GM18870 (cell line): Measurements from ENCODE around the gene FIG4.
"Not testable (repeated sequence)": the region's sequence is repeated elsewhere in the genome, so short reads cannot be mapped to it uniquely, and the experiment has no call there.

Experiments used
- ATAC-seq: cut with Tn5 transposase; IDR thresholded peaks from one replicate; pipeline ENCODE4 v1.9.1; 2021; ENCODE audit warnings: moderate library complexity; ENCODE audit not compliant: unreplicated experiment

FIG4 gene

DNA sequence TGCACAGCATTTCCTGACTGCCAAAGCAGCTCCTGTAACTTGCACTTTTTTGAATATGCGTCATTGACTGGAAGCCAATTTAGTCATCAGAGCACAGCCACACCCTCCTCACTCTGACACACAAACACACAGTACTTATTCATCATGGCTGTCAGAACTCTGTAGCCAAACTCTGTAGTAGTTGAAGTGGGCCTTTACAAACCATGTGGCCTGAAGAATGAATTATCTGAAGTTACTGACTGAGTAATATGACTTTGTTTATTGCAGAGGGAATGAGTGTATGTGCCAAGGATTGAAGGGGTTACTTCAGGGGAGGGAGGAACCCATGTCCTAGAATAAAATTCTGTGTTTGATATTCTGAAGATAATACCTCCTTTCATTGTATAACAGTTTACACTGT is 102.7 kb downstream of the FIG4 start:
- ATAC-seq = no peak

GRCh38 chr6:109794201-109794923 is 103.3 kb downstream of the FIG4 start:
- ATAC-seq = no peak

- no peak for ATAC-seq
Measured at GRCh38 chr6:109795994-109796555, 105.0 kb downstream of the FIG4 start.

GRCh38 chr6:109799129-109799528 is 108.0 kb downstream of the FIG4 start:
- no peak for ATAC-seq

DNA sequence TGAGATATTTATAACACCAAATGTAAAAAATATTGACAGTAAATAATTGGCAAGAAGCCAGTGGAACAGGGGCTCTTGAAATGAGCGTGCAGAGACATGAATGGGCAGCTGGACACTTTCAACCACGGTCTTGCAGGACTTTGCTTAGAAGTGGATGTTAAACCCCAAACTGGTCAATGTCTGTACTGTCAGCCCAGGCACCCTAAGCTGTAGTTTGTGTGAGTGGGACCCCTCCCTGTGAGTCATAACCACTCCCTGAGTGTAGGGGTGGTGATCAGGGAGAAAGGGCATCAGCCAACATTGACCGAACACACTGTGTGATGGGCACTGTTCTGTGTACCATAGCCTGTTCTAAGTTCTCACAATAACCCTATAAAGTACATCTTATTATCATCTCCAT is 108.6 kb downstream of the FIG4 start:
- no peak for ATAC-seq

GRCh38 chr6:109800771-109801170 is 109.7 kb downstream of the FIG4 start:
- no peak for ATAC-seq

GRCh38 chr6:109801794-109802193 is 110.7 kb downstream of the FIG4 start:
- no peak for ATAC-seq

GRCh38 chr6:109804020-109804419 is 112.9 kb downstream of the FIG4 start:
- ATAC-seq = no peak

DNA sequence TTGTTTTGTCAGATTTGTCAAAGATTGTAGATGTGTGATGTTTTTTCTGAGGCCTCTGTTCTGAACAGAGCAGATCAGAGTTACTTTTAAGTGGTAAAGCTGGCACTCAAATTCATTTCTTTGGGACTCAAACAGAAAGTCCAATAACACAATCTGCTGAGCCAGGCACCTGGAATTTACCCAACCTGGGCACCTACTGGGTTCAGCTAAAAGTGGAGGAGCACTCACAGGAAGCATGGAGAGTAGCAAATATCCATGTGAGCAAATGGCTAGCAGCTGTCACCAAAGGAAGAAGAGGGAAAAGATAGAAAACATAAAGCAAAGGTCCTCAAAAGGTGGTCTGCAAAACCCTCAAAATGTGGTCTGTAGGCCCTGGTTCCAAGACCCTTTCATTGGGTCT is 116.8 kb downstream of the FIG4 start:
- ATAC-seq = no peak

DNA sequence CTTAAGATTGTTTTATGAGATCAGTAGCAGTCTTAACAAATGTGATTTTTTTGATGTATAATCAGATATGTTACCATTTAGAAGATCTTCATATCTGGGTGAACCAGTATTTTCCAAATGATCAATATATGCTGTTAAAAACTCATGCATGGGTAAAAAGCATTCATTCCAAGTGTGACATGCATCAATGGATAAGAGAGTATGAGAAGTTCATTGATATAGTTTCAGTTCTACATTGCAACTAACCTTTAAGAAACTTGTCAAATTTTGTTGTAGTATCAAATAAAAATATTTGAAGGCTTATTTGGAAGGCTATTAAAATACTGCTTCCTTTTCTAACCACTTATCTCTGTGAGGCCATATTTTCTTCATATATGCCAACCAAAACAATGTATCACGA is 117.7 kb downstream of the FIG4 start:
- ATAC-seq = no peak

DNA sequence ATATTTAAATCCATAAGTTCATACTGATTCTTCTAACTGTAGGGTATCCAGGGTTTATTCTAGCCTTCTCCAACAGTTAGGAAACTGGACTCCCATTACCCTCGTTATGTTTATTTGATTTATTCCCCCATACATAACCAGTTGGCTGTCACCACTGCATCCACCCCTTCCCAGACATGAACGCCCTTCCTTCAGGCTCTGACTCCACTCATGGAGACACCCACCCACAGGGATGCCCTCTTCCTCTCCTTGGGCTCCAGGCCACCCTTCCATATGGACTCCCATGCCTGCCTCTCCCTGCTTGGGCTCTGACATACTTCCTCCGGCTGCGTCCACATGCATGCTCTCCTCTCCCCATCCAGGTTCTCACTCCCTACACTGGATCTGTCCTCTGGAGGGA is 124.0 kb downstream of the FIG4 start:
- no peak for ATAC-seq

- no peak for ATAC-seq
Measured at GRCh38 chr6:109816452-109817374, 125.6 kb downstream of the FIG4 start.

DNA sequence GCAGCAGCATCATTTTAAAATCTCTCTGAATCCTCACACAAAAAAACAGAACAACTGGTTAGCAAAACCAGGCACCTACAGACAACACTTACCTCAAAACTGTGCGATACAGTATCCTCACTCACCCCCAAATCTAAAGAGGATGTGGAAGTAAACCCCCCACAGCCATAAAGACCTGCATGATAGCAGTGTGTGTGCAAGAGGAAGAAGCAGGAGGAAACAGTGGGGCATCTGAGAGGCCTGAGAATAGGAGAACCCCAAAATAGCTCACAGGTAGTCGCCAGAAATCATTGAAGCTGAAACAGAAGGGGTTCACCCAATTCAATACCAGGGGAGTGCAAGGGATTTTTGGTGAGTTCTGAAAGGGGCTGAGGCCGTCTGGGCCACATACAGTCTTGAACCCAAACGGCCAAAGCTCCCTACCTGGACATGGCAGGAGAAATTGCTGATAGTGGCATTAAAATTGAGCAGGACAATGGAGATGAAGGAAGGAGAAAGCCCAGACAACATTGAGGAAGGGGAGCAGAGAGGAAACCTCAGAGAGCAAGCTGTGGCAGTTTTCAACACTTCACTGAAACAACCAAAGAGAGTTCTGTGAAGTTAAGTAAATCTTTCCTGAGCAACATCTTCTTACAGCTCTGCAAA is 129.7 kb downstream of the FIG4 start:
- no peak for ATAC-seq

- ATAC-seq = no peak
Measured at GRCh38 chr6:109821428-109821827, 130.3 kb downstream of the FIG4 start.

DNA sequence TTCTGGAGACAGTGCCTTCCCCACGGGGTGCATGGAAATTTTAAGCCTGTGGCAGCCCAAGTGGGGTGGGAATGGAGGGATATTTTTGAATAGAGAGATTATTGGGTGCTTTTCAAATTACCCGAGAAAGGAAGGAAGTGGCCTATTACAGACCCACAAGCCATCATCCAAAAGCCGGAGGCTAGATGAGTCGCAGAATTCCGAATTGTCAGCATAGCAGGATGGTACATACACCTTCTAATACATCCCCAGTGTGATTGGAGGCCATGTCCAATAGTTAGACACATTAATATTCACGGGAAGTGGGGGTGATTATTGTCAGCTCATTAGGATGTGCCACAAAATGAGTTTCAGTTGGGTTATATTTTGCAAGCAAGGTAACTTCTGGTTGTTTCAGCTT is 133.0 kb downstream of the FIG4 start:
- no peak for ATAC-seq

GRCh38 chr6:109826551-109826950 is 135.5 kb downstream of the FIG4 start:
- ATAC-seq = no peak

GRCh38 chr6:109831352-109831751 is 140.3 kb downstream of the FIG4 start:
- not testable (repeated sequence) for ATAC-seq

DNA sequence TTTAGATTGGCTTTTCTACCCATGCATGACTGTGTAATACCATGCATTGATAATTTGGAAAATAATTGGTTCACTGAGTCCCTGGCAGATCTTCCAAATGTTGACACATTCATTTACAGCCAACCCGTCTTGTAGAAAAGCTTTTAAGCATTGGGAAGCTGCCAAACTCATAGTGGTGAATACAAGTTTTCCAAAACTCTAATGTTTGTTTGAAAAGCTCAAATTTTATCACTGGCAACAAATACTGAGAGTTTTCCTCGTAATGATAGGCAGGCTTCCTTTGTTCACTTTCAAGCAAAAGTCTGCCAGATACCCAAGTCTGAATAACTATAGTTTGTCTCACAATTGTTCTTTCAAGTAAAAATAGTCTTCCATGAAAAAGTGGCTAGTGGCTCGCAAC is 143.0 kb downstream of the FIG4 start:
- ATAC-seq = no peak

DNA sequence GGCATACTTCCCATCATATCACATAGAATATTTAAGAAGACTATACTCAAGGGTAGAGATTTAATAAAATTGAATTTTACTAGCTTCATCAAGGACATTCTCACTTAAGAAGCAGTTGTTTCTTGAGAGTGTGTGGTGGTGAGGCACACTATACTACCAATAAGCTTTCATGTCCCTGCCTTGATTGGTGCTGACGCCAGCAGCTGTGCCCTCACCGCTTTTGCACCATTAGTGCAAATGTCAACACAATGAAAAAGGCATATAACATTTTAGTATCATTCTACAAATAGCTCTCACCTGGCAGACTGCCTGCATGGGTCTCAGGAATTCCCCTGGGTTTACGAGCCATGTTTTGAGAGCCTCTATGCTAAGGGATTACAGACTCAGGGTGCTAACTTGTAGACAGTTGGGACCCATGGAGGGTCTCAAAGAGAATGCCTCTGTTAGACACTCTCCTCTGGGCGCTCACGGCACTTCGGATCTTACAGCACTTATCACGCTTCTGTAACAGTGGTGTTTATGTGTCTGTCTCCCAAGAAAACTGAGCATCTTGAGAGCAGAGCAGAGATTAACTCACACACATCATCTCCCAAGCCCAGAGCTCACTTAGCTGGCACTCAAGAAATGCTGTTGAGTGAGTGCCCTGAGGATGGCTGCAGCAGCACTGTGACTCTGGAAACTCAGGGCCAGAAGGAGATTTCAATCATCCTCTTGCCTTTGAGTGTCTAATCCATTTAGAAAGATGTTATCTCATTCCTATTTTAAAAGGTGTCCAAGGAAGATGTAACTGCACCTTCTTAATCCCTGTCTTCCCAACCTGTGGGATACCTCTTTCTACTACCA is 143.7 kb downstream of the FIG4 start:
- ATAC-seq = no peak

DNA sequence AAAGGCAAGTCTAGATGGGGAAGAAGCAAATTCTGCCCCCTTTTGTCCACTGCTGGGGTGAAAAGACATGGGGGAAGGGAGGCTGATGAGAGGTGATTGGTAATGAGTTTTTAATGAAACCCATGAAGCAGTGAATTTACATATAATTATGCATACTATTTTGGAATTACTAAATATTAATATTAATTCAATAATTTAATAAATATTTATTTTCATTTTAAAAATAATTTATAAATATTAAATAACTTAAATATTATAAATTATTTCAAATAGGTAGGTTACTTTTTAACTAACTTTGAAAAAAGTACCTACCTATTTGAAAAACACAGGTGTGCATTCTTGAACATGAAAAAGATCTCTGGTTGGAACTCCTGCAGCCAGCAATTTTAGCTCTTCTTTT is 148.9 kb downstream of the FIG4 start:
- ATAC-seq = no peak

DNA sequence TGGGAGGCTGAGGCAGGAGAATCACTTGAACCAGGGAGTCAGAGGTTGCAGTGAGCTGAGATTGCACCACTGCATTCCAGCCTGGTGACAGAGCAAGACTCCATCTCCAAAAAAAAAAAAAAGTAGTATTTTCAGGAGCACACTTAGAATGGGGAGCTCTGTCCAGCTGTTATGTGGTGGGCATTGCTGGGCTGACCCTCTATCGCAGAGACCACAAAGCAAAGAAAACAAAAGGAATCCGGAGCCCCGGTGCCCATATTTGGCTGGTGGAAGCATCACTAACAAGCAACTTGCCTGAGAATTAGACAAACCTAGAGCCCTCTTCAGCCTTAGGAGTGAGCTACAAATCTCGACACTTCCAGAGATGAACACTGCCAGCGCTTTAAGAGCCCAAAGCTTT is 149.7 kb downstream of the FIG4 start:
- no peak for ATAC-seq
